Fibroblast of lung (primary cell): Measurements from ENCODE around the gene CHN1. TPM values are rescaled to one million over a fixed set of nuclear protein-coding genes. Genes with fewer than 3 reads are reported as not detected.

Experiments
- DNase-seq, 2 donors: peaks; one replicate each; pipeline versions ENCODE4 v3.0.0 to v3.0.0-alpha.2; 2010; ENCODE audit warnings: low read depth in 2 of 2
- H2AFZ ChIP-seq: 2 replicates; pipeline ENCODE4 v1.5.1; 2012; ENCODE audit warnings: low read length, control low read depth, inconsistent platforms
- H3K27ac ChIP-seq: 2 replicates; pipeline ENCODE4 v1.5.1; 2011; ENCODE audit warnings: low read length, control low read depth; ENCODE audit not compliant: insufficient read depth
- H3K27me3 ChIP-seq: 2 replicates; pipeline ENCODE4 v1.5.1; 2011; ENCODE audit warnings: mild to moderate bottlenecking, low read length; ENCODE audit not compliant: control insufficient read depth, insufficient read depth
- H3K36me3 ChIP-seq: 2 replicates; pipeline ENCODE4 v1.5.1; 2011; ENCODE audit warnings: low read length; ENCODE audit not compliant: control insufficient read depth, insufficient read depth
- H3K4me1 ChIP-seq: 2 replicates; pipeline ENCODE4 v1.5.1; 2011; ENCODE audit warnings: low read length; ENCODE audit not compliant: control insufficient read depth, insufficient read depth; ENCODE audit errors: extremely low read depth
- H3K4me2 ChIP-seq: 2 replicates; pipeline ENCODE4 v1.5.1; 2011; ENCODE audit warnings: low read length, control low read depth; ENCODE audit not compliant: insufficient read depth; ENCODE audit errors: extremely low read depth
- H3K4me3 ChIP-seq, 4 experiments: fragments of 200-600 bp in 1 of 4; sonication (generic) in 1 of 4; replicated peaks in 1 of 4; 2 replicates each; pipeline ENCODE4 v1.5.1; 2011 to 2016; ENCODE audit warnings: low read length in 4 of 4, low read depth in 3 of 4, mild to moderate bottlenecking in 3 of 4, control low read depth in 2 of 4, inconsistent platforms in 1 of 4, mixed read lengths in 1 of 4; ENCODE audit not compliant: insufficient read depth in 1 of 4; ENCODE audit errors: control extremely low read depth in 1 of 4
- H3K79me2 ChIP-seq: 2 replicates; pipeline ENCODE4 v1.5.1; 2012; ENCODE audit warnings: mild to moderate bottlenecking, low read length, inconsistent platforms; ENCODE audit not compliant: control insufficient read depth, insufficient read depth
- H3K9ac ChIP-seq: 2 replicates; pipeline ENCODE4 v1.5.1; 2011; ENCODE audit warnings: mild to moderate bottlenecking, low read length, control low read depth; ENCODE audit not compliant: insufficient read depth
- H3K9me3 ChIP-seq: 2 replicates; pipeline ENCODE4 v1.5.1; 2012; ENCODE audit warnings: low read depth, low read length; ENCODE audit not compliant: control insufficient read depth, insufficient read depth
- H4K20me1 ChIP-seq: 2 replicates; pipeline ENCODE4 v1.5.1; 2011; ENCODE audit warnings: low read length; ENCODE audit not compliant: control insufficient read depth, insufficient read depth; ENCODE audit errors: extremely low read depth
- CTCF ChIP-seq, 2 donors: IDR thresholded peaks in 1 of 2; conservative IDR thresholded peaks in 1 of 2; 1 replicate in 1 of 2; 2 replicates in 1 of 2; pipeline ENCODE4 v1.5.1; 2011 to 2012; ENCODE audit warnings: low read length in 2 of 2, control low read depth in 1 of 2, inconsistent platforms in 1 of 2, low read depth in 1 of 2, mild to moderate bottlenecking in 1 of 2
- EZH2 ChIP-seq: IDR thresholded peaks from 2 replicates; pipeline ENCODE4 v1.5.1; 2012; ENCODE audit warnings: low read length, control low read depth, mild to moderate bottlenecking; ENCODE audit errors: missing control alignments
- polyA plus RNA-seq, 2 donors: library from polyadenylated mRNA; depleted of rRNA in 1 of 2; stranded (reverse) in 1 of 2; unstranded in 1 of 2; fragments of >200 nt; gene quantifications; 2 replicates each; pipeline ENCODE4 v1.2.1, GENCODE V29; 2011 to 2012; ENCODE audit warnings: missing spikeins in 1 of 2
- total RNA-seq: library from RNA; depleted of rRNA; stranded (reverse); fragments of >200 nt; gene quantifications from 2 replicates; pipeline ENCODE4 v1.2.1, GENCODE V29; 2014

Gene CHN1
- total and polyA plus RNA-seq, 2 donors (not counting 1 experiment from before 2014, with no cell fraction given), result 203 to 904 TPM

GRCh38 chr2:174807931-174808330 lies 197.2 kb downstream of the CHN1 start:
- no peak for DNase-seq
- no peak overlapping the region for H3K9ac ChIP-seq
- H3K36me3 ChIP-seq, result peaks cover 10% of the 10 kb centered on the region
- H4K20me1 ChIP-seq, result no peaks in the 10 kb centered on the region
- no peak overlapping the region for H3K4me2 ChIP-seq
- H3K4me1 ChIP-seq, result peaks cover 21% of the 10 kb centered on the region
- H3K9me3 ChIP-seq, result no peaks in the 10 kb centered on the region
- H3K27me3 ChIP-seq, result no peaks in the 10 kb centered on the region
- no peak overlapping the region for H3K4me3 ChIP-seq
- peaks cover 3% of the 10 kb centered on the region for H3K79me2 ChIP-seq
- H2AFZ ChIP-seq, result no peak overlapping the region
- H3K27ac ChIP-seq, result peak overlapping the region; percentile 73
- TF ChIP-seq EZH2 (no peak), CTCF (conservative IDR thresholded peaks at IDR 0.05 in 1 of 2, IDR thresholded peaks at IDR 0.05 in 1 of 2; ENCODE audit: low read depth in 1 of 2, low read length in 2 of 2) (no peak)

GRCh38 chr2:174805803-174806202 lies 199.4 kb downstream of the CHN1 start:
- Histone ChIP-seq H3K79me2 (no peaks in the 10 kb centered on the region), H3K9me3 (no peaks in the 10 kb centered on the region), H3K4me3 (no peak overlapping the region), H3K4me1 (peaks cover 32% of the 10 kb centered on the region), H3K27me3 (no peaks in the 10 kb centered on the region), H3K9ac (no peak overlapping the region), H3K4me2 (no peak overlapping the region), H3K27ac (peak overlapping the region; percentile 13), H3K36me3 (peaks cover 10% of the 10 kb centered on the region), H4K20me1 (no peaks in the 10 kb centered on the region), H2AFZ (no peak overlapping the region)
- no peak for TF ChIP-seq EZH2
- no peak for DNase-seq

- Histone ChIP-seq H3K36me3 (peaks cover 9% of the 10 kb centered on the region), H3K27me3 (no peaks in the 10 kb centered on the region), H3K4me2 (peak overlapping the region; percentile 15), H4K20me1 (no peaks in the 10 kb centered on the region), H3K79me2 (no peaks in the 10 kb centered on the region), H3K4me1 (peaks cover 35% of the 10 kb centered on the region), H3K27ac (peak overlapping the region; percentile 70), H3K9me3 (no peaks in the 10 kb centered on the region), H3K4me3 (no peak overlapping the region), H2AFZ (no peak overlapping the region), H3K9ac (no peak overlapping the region)
- TF ChIP-seq EZH2 (no peak), CTCF (conservative IDR thresholded peaks at IDR 0.05 in 1 of 2, IDR thresholded peaks at IDR 0.05 in 1 of 2; ENCODE audit: low read depth in 1 of 2, low read length in 2 of 2) (no peak)
- peak; percentile 14 to 87 for DNase-seq
Measured at GRCh38 chr2:174802459-174802858, 202.7 kb downstream of the CHN1 start.
